Stimulated activated CD4-positive, alpha-beta T cell treated with anti-CD3 and anti-CD28 coated beads, Interleukin-12 subunit alpha, Interleukin-12 subunit beta, amount 100 ng/mL, for 48 hours (primary cell): ENCODE results near the gene POLDIP2.
"Not testable (repeated sequence)": the region's sequence is repeated elsewhere in the genome, so short reads cannot be mapped to it uniquely, and the experiment has no call there.

Source experiments
- DNase-seq, 3 donors: peaks; one replicate each; pipeline ENCODE4 v3.0.0-alpha.2; 2020; ENCODE audit warnings: low read depth in 2 of 3, low spot score in 1 of 3

POLDIP2 gene

GRCh38 chr17:28366605-28367004, 9.3 kb upstream of the POLDIP2 start:
- DNase-seq: no peak

- no peak for DNase-seq
Measured at GRCh38 chr17:28365487-28365886, 8.2 kb upstream of the POLDIP2 start.

DNA sequence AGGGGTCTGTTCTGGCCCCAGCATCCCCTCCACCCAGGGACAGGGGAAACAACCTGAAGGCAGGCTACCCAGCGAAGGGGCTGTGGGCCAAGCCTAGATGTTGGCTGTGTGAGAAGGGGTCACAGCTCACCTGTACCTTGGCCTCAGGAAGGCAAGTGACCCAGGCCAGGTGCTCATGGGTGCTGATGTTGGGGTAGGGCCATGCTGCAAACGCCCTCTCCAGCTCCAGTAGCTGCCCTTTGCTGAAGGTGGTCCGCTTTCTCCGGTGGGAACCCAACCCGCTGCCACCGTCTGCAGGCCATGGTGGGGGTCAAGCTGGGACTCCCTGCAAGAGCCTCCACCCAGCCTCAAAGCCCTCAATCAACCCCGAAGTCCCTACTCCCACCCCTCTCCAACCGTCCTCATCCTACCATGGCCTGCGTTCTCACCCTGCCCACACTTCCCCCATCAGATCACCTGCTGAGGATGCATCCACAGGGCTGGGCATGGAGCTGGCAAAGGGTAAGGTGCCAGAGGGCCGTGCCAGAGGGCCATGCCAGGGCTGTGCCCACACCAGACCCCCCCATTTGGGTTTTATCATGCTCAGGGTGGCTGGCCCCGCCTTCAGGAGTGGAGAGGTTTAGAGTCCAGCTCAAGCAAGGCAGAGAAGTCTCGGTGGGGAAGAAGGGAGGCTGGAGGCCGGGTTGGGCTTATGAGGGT, 7.5 kb upstream of the POLDIP2 start, which contains the start of gene SEBOX:
Gene SEBOX (minus strand): TSS at position 535 of the 699 bp plus-strand sequence. CDS start 48 bp downstream, at position 487.
- no peak for DNase-seq

- no peak for DNase-seq
Measured at GRCh38 chr17:28363776-28364650, 6.7 kb upstream of the POLDIP2 start.

DNA sequence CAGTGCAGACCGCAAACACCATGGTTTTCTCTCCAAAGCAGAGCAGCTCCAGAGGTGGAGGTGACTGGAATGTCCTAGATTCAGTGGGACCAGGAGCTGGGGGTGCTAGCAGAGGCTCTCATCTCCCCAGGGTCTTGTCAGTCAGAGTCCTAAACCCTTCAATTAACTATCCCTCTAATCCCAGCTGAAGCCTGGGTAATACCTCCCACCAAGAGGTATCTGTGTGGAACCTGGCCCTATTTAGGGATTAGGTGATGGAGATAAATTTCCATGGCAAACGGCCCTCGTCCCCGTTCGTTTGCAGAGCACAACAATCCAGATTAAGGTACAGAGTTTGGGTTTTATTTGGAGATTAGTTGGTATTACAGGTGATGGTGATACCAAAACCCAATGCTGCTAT, 5.9 kb upstream of the POLDIP2 start:
- no peak for DNase-seq

GRCh38 chr17:28357901-28358197, 522 bp upstream of the POLDIP2 start:
- DNase-seq: no peak

DNA sequence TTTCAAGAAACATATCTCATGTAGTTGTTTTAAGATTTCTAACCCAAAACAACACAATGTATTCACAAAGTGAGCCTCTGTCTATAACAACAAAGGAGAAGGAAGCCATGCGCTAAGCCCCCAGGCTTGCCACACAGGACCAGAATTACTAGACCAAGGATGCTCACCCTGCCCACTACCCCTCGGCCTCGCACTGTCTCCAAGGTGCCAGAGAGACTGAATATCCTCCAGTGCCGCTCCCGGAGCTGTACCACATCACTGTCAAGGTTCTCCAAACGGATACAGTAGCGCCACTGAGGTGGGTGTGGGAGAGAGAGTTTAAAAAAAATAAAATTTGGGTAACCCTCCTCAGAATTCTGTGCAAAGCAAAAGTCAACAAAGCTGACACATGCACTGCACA, 7.1 kb downstream of the POLDIP2 start:
- no peak for DNase-seq

- no peak for DNase-seq
Measured at GRCh38 chr17:28348979-28349378, 8.3 kb downstream of the POLDIP2 start.

DNA sequence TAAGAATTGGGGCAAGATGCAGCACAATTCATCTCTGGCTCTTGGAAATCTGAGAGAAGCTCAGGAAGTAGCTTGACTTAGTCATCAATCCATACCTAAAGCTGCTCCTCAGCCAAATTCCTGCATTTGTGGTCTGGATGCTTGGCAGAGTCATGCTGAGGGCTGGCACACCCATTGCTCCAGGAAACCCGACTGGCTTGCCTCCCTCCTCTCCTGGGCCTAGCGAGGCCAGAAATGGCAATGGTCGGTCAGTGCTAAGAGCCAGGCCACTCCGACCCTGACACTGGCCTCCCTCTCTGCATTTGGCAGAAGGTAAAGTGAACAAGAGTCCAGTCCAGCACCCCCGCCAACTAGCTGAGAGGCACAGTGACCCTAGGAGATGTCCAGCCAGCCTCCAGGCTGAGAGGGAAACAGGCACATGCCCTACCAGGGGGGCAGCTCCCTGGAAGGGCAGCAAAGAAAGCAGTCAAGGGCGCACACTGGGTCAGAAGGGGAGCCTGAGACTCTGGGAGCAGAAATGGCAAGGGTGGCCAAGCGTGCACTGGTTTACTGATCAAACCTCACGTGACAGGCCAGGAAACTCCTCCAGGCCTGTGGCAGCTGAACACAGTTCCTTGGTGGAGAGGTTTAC, 10.0 kb downstream of the POLDIP2 start:
- no peak for DNase-seq

- no peak for DNase-seq
Measured at GRCh38 chr17:28346746-28347246, 10.5 kb downstream of the POLDIP2 start.

GRCh38 chr17:28346199-28346580, 11.1 kb downstream of the POLDIP2 start:
- no peak for DNase-seq

DNA sequence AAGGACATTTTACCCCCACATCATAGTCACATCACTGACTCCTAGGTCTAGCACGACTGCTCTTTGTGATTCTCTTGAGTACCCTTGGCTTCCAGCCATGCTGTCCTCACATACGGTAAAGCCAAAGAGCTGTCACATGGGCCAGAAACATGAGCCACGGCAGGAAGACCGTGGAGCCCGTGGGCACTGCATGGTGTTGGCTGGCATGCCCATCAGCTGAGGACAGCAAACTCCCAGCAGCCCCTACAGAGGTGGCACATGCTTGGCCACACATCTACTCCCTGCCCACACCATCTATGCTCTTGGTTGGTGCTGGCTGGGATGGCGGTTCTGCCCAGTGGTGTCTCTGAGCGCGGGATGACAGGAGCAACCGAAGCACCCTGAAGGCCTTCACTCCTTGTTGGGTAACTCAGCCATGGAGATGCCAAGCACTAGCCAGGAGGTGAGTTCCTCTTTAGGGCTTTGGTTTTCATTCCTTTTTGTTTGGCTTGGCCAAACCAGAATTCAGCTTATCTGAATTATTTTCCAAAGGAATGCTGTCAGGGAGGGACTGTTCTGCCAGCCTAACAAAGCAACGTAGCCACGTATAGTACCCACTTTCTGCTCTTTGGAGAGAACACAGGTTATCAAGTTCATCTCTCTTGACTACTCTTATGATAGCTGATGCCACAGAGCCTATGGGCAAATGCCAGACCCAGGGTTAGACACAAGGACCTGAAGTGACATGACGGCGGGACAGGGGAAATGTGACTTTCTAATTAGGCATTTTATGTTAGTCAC, 11.7 kb downstream of the POLDIP2 start:
- no peak for DNase-seq

- DNase-seq: no peak
Measured at GRCh38 chr17:28344435-28344901, 12.9 kb downstream of the POLDIP2 start.

GRCh38 chr17:28344011-28344410, 13.3 kb downstream of the POLDIP2 start:
- no peak for DNase-seq

DNA sequence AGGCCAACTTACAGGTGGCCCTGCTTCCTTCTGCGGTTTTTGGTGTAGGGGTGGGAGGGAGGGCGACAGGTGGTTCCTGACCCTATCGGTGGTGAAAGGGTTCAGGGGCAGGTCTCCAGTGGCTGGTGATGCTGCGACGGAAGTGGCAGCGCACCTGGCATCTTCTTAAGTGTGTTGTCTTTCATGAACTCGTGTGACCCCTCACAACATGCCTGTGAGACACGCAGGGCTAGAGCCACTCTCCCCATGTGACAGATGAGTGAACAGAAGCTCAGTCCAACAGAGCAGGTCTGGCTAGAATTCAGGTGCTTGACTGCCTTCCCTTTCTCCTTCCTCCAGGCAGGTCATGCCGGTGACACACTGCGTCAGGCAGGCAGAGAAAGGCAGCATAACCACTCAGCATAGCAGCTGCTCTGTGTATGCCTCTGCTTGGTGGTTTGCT, 13.8 kb downstream of the POLDIP2 start:
- no peak for DNase-seq

DNA sequence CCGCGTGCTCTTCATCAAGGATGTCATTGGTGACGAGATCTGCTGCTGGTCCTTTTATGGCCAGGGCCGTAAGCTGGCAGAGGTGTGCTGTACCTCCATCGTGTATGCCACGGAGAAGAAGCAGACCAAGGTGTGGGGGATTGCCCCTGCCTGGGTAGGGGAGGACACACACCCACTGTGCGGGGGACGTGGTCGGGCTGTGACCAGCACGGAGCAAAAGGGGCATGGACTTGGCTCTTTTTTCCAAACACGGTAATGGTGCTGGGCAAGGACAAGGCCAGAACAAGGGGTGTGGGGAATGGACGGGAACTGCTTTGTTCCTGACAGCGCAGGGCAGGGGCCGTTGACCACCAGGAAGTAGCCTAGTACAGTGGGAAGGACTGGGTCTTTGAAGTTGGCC, 15.0 kb downstream of the POLDIP2 start:
- DNase-seq: no peak

GRCh38 chr17:28341516-28341915, 15.8 kb downstream of the POLDIP2 start:
- DNase-seq: no peak

DNA sequence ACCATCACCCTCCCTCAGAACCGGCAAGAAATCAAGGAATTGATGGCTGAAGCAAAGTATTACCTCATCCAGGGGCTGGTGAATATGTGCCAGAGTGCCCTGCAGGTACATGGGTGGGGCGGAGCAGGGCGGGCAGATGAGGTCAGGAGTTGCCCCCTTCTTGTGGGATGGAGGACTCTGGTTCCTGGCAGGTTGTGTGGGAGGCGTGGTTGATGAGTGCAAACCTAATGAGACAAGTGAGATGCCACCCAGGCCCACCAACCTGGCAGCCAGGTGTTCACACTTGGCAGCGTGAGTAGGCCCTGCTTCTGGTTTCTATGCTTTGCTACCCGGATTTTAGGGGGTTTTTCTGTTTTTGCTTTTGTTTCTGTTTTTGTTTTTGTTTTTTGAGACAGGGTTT, 17.0 kb downstream of the POLDIP2 start:
- DNase-seq: no peak

DNA sequence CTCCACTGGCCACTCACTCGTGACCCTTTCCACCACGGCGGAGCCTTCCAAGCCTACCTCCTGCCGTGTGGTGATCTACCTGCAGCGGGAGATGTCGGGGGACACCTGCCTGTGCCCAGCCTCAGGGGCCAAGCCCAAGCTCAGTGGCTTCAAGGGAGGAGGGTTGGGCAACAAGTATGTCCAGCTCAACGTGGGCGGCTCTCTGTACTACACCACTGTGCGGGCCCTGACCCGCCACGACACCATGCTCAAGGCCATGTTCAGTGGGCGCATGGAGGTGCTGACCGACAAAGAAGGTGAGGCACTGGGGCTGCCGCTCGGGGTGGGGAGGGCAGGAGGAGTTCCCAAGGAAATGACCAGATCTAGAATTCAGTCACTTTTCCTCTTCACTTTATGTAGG, 17.9 kb downstream of the POLDIP2 start:
- no peak for DNase-seq

- DNase-seq: not testable (repeated sequence)
Measured at GRCh38 chr17:28338769-28339212, 18.5 kb downstream of the POLDIP2 start.
